ENCODE data around the gene PSD2. TPM values are rescaled to one million over a fixed set of nuclear protein-coding genes. Genes with fewer than 3 reads are reported as not detected.

The PSD2 gene
- total and polyA plus RNA-seq, 2 of the 13 experiments (the other 11 are each of a cell fraction or from before 2014, with no cell fraction given) = 0.07 TPM; not detected in 1

GRCh38 chr5:139751236-139751635 is 44.4 kb upstream of the PSD2 start (continued):
- TF ChIP-seq USF2 (IDR thresholded peaks at IDR 0.05; ENCODE audit: low read depth, low read length) (no peak), USF2 (CRISPR knock-in tag; IDR thresholded peaks at IDR 0.05; ENCODE audit: borderline replicate concordance) (no peak), ZNF710 (CRISPR knock-in tag; IDR thresholded peaks at IDR 0.05; ENCODE audit: borderline replicate concordance) (no peak), ATF3 (CRISPR knock-in tag; IDR thresholded peaks at IDR 0.05) (no peak), ARHGAP35 (CRISPR knock-in tag; IDR thresholded peaks at IDR 0.05; ENCODE audit: borderline replicate concordance) (no peak)

- Histone ChIP-seq H3K36me3 (replicated peaks in 1 of 2; ENCODE audit: control insufficient read depth in 1 of 2, insufficient read depth in 2 of 2, low read length in 2 of 2) (no peaks in the 10 kb centered on the region), H3K4me1 (ENCODE audit: insufficient read depth, low read length) (peaks cover 73% of the 10 kb centered on the region), H3K9ac (ENCODE audit: insufficient read depth, low read depth, low read length) (no peak overlapping the region), H3K79me2 (ENCODE audit: insufficient read depth, low read length) (no peaks in the 10 kb centered on the region), H3K27me3 (ENCODE audit: control insufficient read depth in 1 of 2, insufficient read depth in 2 of 2, low read length in 2 of 2) (peaks cover 3 to 40% of the 10 kb centered on the region in 2 experiments; a peak in 4 of 5 replicates), H4K20me1 (ENCODE audit: insufficient read depth, low read length) (no peaks in the 10 kb centered on the region), H3K9me3 (ENCODE audit: low read length) (no peaks in the 10 kb centered on the region), H3K27ac (ENCODE audit: extremely low read length, insufficient read depth, low read length) (no peak overlapping the region), H2AFZ (ENCODE audit: low read length) (no peak overlapping the region), H3K4me2 (ENCODE audit: low read depth, low read length) (no peak overlapping the region), H3K4me3 (replicated peaks in 1 of 3; ENCODE audit: insufficient read depth in 1 of 3, low read depth in 2 of 3, low read length in 3 of 3) (no peak overlapping the region; a peak in 1 of 6 replicates)
- WGBS (ENCODE audit: low lambda C conversion rate) = 12% methylated on average over 7 of the region's 16 CpGs
- BruUV-seq (replicated peaks) = no TSS peak
- ChIA-PET POLR2A (interaction anchor here (0.7 to 2.0 kb wide), 3 partner anchors 19 to 381 kb away, joined by 3 to 9 read pairs (median 5); no protein-coding TSS in a partner anchor), CTCF (ENCODE audit: low intra/inter-chr PET ratio, low total read pairs) (no interaction called here)
- intact Hi-C loops (cut with micrococcal nuclease; ENCODE audit: unreplicated experiment) (no loop called here), in situ Hi-C loops (cut with HindIII; ENCODE audit: extremely low pct_ligation_motif_present, low pct_unique_long_range_greater_than_20kb) (no loop called here)
- no peak for DNase-seq (ENCODE audit: low spot score)
- ATAC-seq = no peak
- no peak for FAIRE-seq
- peak; percentile 29 for TF ChIP-seq MNT (IDR thresholded peaks at IDR 0.05)
- TF ChIP-seq RFXAP (CRISPR knock-in tag; IDR thresholded peaks at IDR 0.05; ENCODE audit: borderline replicate concordance) = no peak
- TF ChIP-seq EHMT2 (IDR thresholded peaks at IDR 0.05; ENCODE audit: borderline replicate concordance, low read depth, low read length) = no peak
- TF ChIP-seq CHD2 (IDR thresholded peaks at IDR 0.05; ENCODE audit: low read depth, low read length) = 0 out of 2 replicates have a peak, but pooled peaks have one; percentile 22
- TF ChIP-seq PAXIP1 (CRISPR knock-in tag; conservative IDR thresholded peaks at IDR 0.05) = no peak
- TF ChIP-seq MIXL1 (CRISPR knock-in tag; IDR thresholded peaks at IDR 0.05) = no peak
Observed at GRCh38 chr5:139752506-139753473, 42.8 kb upstream of the PSD2 start.

Measured in HepG2 (cell line).